ENCODE data around the gene AMBP.
A peak's percentile ranks its signal among the peaks of the same experiment; 100 is the strongest.

The AMBP gene

GRCh38 chr9:114098936-114099668 is 21.0 kb upstream of the AMBP start, which contains the start of gene KIF12:
KIF12 (minus strand) TSS chr9:114099292; CDS start chr9:114099276, 16 bp downstream.
- Mint-ChIP-seq H3K9me3 (peaks cover 5 to 9% of the 10 kb centered on the region in 2 donors), H3K27me3 (peaks cover 74% of the 10 kb centered on the region), H3K4me1 (peaks cover 10% of the 10 kb centered on the region), H3K4me3 (peak within 1 kb of the TSS in 1 of 2 donors; percentile 65), H3K27ac (no peak within 1 kb of the TSS)
- DNase-seq (no peak), ATAC-seq (no peak)

DNA sequence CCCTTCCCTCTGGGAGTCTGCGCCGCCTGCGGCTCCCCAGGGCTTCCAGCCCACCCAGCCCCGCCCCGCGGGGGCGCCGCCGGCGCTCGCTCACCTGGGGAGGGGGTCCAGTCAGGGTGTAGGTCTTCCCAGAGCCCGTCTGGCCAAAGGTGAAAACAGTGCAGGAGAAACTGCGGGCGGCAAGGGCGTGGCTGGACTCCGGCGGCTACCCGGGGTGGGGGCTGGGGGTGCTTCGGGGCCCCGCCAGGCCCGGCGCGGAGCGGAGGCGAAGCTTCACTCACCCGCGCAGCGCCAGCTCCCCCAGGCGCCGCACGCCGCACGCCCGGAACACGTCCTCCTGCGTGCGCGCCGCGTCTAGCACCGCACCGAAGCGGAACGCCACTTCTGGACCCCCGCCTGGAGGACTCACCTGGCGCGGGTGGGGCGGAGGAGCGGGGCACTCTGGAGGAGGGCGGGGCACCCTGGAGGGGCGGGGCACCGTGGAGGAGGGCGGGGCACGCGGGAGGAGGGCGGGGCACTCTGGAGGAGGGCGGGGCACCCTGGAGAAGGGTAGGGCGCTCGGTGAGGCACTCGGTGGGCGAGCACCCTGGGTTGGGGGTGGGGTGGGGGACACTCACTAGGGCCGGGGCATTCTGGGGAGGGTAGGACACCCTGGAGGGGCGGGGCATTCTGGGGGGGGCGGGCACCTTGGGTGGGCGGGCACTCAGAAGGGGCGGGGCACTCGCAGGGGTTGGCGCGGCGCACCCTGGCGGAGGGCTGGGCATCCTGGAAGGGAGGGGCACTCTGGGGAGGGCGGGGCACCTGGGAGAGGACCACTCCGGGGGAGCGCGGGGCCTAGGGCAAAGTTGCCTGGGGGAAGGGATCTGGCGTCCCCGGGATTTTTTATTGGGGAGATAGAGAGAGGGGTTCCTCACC is 20.2 kb upstream of the AMBP start:
- Mint-ChIP-seq H3K4me1 (peaks cover 10% of the 10 kb centered on the region), H3K27ac (no peak overlapping the region), H3K27me3 (peaks cover 73% of the 10 kb centered on the region), H3K4me3 (peak overlapping the region in 1 of 2 donors; percentile 43), H3K9me3 (peaks cover 5 to 9% of the 10 kb centered on the region in 2 donors)
- ATAC-seq (peak; percentile 61), DNase-seq (peak; percentile 15 to 24)

- H3K27ac Mint-ChIP-seq = no peak overlapping the region
- DNase-seq (no peak), ATAC-seq (no peak)
- H3K27me3 Mint-ChIP-seq = peaks cover 67% of the 10 kb centered on the region
- peak overlapping the region in 1 of 2 donors; percentile 43 for H3K4me3 Mint-ChIP-seq
- peaks cover 10% of the 10 kb centered on the region for H3K4me1 Mint-ChIP-seq
- peaks cover 5 to 9% of the 10 kb centered on the region in 2 donors for H3K9me3 Mint-ChIP-seq
These were observed 19.5 kb upstream of the AMBP start for GRCh38 chr9:114097613-114098020.

DNA sequence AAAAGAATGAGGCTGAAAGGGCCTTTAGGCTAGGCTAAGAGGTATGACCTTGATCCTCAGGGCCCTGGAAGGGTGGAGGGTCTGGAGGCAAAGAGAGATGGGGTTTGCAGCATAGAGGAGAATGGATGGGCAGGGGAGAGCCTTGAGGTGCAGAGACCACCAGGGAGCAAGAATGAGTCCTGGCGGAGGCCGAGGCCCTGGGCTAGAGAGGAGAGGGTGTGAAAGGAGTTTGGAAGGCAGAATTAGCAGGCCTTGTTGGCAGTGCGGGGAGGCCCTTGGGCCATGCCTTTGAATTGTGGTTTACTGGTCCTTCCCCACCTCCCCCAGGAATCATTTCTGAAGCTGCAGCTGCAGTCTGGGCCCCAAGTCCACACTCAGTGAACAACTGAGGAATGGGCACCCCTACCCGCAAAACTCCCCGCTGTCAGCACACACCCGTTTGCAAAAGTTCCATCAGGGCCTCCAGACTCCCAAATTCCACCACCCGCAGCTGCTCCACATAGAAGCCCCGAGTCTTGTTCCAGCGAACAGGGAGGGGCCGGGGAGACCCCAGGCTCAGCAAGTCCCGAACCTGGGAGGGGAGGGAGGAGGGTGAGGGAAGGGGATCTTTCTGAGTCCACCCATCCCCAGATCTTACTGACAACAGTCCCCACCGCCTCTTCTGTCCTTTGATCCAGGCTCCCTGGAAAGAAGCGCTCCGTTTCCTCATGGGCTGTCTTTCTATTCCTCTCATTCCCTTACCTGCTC is 18.9 kb upstream of the AMBP start:
- H3K27me3 Mint-ChIP-seq = peaks cover 61% of the 10 kb centered on the region
- no peak for DNase-seq
- peaks cover 10% of the 10 kb centered on the region for H3K4me1 Mint-ChIP-seq
- no peak for ATAC-seq
- peaks cover 4 to 6% of the 10 kb centered on the region in 2 donors for H3K9me3 Mint-ChIP-seq
- no peak overlapping the region for H3K27ac Mint-ChIP-seq
- H3K4me3 Mint-ChIP-seq = peak overlapping the region in 1 of 2 donors; percentile 5

DNA sequence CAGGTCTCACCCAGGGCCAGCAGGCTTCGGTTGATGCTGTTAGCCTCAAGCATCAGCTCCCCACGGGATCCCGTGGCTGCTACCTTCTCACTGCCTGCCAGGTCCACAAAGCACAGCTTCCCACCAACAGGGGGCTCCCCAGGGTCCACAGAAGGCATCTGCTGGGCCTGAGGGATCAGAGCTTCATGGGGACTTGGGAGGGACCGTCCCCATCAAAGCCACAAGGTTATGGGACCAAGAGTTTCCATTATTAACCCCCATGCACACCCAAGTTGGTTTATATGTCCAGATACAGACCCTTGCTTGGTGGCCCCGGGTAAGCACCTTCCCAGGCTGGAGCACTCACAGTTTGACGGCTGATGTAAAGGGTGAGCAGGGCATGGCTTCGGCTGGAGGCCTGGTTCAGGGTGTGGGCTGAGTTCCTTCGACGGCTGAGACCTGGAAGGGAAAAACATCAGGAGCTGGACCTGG is 18.0 kb upstream of the AMBP start:
- peaks cover 55% of the 10 kb centered on the region for H3K27me3 Mint-ChIP-seq
- no peak overlapping the region for H3K27ac Mint-ChIP-seq
- no peak overlapping the region for H3K4me3 Mint-ChIP-seq
- H3K9me3 Mint-ChIP-seq = no peaks in the 10 kb centered on the region
- ATAC-seq = no peak
- H3K4me1 Mint-ChIP-seq = peaks cover 10% of the 10 kb centered on the region
- DNase-seq = no peak

DNA sequence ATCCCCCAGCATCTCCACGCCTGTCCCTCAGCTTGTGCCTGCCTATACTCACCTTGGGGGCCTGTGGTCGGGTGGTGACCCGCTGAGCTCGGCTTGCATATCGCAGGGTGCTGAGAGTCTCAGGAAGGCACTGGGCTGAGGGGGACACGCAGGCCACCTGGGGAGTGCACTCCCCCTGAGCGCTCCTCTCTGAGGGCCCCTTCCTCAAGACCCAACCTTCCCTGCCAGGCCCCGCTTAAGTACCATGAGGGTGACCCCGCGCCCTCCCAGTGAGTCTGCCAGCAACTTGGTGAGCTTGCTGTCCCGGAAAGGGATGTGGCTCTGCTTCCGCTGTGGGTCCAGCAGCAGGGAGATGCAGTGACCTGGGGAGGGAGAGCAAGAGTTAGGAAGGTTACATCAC is 16.9 kb upstream of the AMBP start:
- no peak for ATAC-seq
- Mint-ChIP-seq H3K4me1 (peaks cover 10% of the 10 kb centered on the region), H3K27me3 (peaks cover 50% of the 10 kb centered on the region), H3K9me3 (no peaks in the 10 kb centered on the region), H3K27ac (no peak overlapping the region), H3K4me3 (no peak overlapping the region)
- DNase-seq = no peak

GRCh38 chr9:114093761-114094505 is 15.8 kb upstream of the AMBP start:
- Mint-ChIP-seq H3K27ac (peak overlapping the region in 1 of 2 donors; percentile 85), H3K27me3 (peaks cover 40% of the 10 kb centered on the region), H3K4me3 (no peak overlapping the region), H3K9me3 (no peaks in the 10 kb centered on the region), H3K4me1 (peaks cover 10% of the 10 kb centered on the region)
- no peak for ATAC-seq
- no peak for DNase-seq

- Mint-ChIP-seq H3K27ac (no peak overlapping the region), H3K4me1 (peaks cover 10% of the 10 kb centered on the region), H3K9me3 (no peaks in the 10 kb centered on the region), H3K27me3 (peaks cover 37% of the 10 kb centered on the region), H3K4me3 (no peak overlapping the region)
- no peak for DNase-seq
- ATAC-seq = no peak
These were observed 15.0 kb upstream of the AMBP start for GRCh38 chr9:114093031-114093471.

- peaks cover 31% of the 10 kb centered on the region for H3K27me3 Mint-ChIP-seq
These were observed 14.2 kb upstream of the AMBP start for GRCh38 chr9:114092336-114092735.

GRCh38 chr9:114091711-114092110 is 13.6 kb upstream of the AMBP start:
- Mint-ChIP-seq H3K27ac (peak overlapping the region in 1 of 2 donors; percentile 12), H3K4me3 (no peak overlapping the region), H3K4me1 (peaks cover 4% of the 10 kb centered on the region), H3K9me3 (no peaks in the 10 kb centered on the region), H3K27me3 (peaks cover 25% of the 10 kb centered on the region)
- DNase-seq = no peak
- no peak for ATAC-seq

More at GRCh38 chr9:114092336-114092735, 14.2 kb upstream of the AMBP start:
- Mint-ChIP-seq H3K9me3 (no peaks in the 10 kb centered on the region), H3K4me1 (peaks cover 5% of the 10 kb centered on the region), H3K27ac (no peak overlapping the region), H3K4me3 (no peak overlapping the region)
- no peak for ATAC-seq
- DNase-seq = no peak

DNA sequence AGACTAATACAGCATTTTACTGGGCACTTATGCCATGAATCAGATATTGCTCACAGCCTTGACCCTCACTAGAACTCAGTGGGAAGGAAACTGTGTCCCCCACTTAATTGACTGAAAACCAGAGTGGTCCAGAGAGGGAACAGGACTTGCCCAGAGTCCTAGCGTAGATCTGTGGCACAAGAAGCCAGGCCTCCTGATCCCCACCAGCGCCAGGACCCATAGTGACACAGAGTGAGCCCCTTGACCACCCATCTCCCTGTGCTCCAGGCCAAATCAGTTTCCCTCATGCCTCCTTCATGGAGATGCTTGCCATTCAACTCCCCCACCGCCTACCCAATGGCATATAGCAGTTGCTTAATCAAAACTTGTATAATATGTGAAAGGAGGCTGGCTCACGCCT is 12.7 kb upstream of the AMBP start:
- Mint-ChIP-seq H3K27ac (no peak overlapping the region), H3K4me3 (no peak overlapping the region), H3K4me1 (no peaks in the 10 kb centered on the region), H3K9me3 (no peaks in the 10 kb centered on the region), H3K27me3 (peaks cover 16% of the 10 kb centered on the region)
- ATAC-seq (no peak), DNase-seq (no peak)

DNA sequence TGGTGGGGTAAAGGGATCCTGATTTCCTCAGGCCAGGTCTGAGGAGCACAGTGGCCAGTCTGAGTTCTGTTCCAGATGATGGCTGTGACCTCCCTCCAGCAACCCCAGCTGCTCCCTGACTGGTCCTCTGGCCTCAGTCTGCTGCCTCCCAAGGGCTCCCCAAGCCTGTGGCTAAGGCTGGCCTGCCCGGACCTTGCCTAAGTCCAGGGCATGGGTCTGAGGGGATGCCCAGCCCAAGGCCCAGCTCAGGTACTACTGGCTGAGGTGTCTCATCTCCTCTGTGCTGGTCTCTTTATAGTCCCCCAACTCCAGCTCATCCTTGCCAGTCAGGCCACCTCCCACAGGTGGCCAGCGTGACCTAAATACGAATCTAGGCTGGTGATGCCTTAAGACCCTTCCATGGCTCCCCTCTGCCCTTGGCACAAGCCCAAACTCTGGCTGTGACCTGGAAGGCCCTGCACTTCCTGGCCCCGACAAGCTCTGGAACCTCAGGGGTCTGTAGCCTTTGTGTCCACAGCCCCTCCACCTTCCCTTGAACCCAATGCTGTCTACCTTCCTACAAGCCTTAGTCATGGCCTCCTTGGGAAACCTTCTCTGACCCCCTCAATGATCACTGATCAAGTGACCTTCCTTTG is 11.2 kb upstream of the AMBP start:
- Mint-ChIP-seq H3K27ac (no peak overlapping the region), H3K27me3 (peaks cover 1% of the 10 kb centered on the region), H3K9me3 (no peaks in the 10 kb centered on the region), H3K4me1 (no peaks in the 10 kb centered on the region), H3K4me3 (no peak overlapping the region)
- DNase-seq (no peak), ATAC-seq (no peak)

GRCh38 chr9:114088571-114089170 is 10.6 kb upstream of the AMBP start:
- Mint-ChIP-seq H3K27me3 (no peaks in the 10 kb centered on the region), H3K9me3 (no peaks in the 10 kb centered on the region)
- ATAC-seq = no peak

DNA sequence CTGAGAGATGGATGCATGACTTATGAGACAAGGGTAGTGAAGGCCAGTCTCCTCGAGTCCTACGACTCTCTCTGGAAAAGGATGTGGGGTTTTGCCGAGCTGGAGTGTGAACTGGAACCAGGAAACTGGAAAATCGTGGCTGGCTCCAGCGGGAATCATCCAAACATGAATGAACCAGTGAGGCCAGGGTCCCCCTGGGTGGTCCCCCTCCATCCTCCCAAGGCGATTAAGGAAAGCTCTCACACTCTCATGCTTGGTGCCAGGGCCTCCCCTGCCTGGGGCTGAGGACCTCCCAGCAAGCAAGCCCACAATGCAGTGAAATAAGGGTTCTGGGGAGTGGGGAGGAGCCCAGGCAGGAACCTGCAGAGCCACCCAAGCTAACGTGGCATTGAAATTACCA is 9.6 kb upstream of the AMBP start:
- no peaks in the 10 kb centered on the region for H3K4me1 Mint-ChIP-seq
- no peak overlapping the region for H3K27ac Mint-ChIP-seq
- ATAC-seq = no peak
- no peaks in the 10 kb centered on the region for H3K9me3 Mint-ChIP-seq
- no peak for DNase-seq
- H3K4me3 Mint-ChIP-seq = no peak overlapping the region
- no peaks in the 10 kb centered on the region for H3K27me3 Mint-ChIP-seq

More at GRCh38 chr9:114088571-114089170, 10.6 kb upstream of the AMBP start:
- H3K27ac Mint-ChIP-seq = no peak overlapping the region
- no peaks in the 10 kb centered on the region for H3K4me1 Mint-ChIP-seq
- H3K4me3 Mint-ChIP-seq = no peak overlapping the region
- no peak for DNase-seq
